ENCODE results near the gene AQP12A.

GRCh38 chr2:240725266-240725665 is 33.6 kb downstream of the AQP12A start:
- TF ChIP-seq REST (IDR thresholded peaks at IDR 0.05; ENCODE audit: insufficient read depth in 1 of 2, low read depth in 2 of 2, low read length in 2 of 2) (no peak), TAF1 (IDR thresholded peaks at IDR 0.05; ENCODE audit: borderline replicate concordance, insufficient read depth, low read length) (no peak), POLR2AphosphoS5 (IDR thresholded peaks at IDR 0.05; ENCODE audit: low read depth, low read length) (no peak), SIN3A (IDR thresholded peaks at IDR 0.05; ENCODE audit: borderline replicate concordance, insufficient read depth, low read length) (no peak), FOXP2 (optimal IDR thresholded peaks at IDR 0.05; ENCODE audit: borderline replicate concordance, extremely low read depth, extremely low read length, insufficient read depth) (no peak)
